Measurements from ENCODE around the gene SPATA2. TPM values are rescaled to one million over a fixed set of nuclear protein-coding genes. Genes with fewer than 3 reads are reported as not detected.

The SPATA2 gene
- total RNA-seq, 1 experiment from 2014 or later = 6.6 TPM

DNA sequence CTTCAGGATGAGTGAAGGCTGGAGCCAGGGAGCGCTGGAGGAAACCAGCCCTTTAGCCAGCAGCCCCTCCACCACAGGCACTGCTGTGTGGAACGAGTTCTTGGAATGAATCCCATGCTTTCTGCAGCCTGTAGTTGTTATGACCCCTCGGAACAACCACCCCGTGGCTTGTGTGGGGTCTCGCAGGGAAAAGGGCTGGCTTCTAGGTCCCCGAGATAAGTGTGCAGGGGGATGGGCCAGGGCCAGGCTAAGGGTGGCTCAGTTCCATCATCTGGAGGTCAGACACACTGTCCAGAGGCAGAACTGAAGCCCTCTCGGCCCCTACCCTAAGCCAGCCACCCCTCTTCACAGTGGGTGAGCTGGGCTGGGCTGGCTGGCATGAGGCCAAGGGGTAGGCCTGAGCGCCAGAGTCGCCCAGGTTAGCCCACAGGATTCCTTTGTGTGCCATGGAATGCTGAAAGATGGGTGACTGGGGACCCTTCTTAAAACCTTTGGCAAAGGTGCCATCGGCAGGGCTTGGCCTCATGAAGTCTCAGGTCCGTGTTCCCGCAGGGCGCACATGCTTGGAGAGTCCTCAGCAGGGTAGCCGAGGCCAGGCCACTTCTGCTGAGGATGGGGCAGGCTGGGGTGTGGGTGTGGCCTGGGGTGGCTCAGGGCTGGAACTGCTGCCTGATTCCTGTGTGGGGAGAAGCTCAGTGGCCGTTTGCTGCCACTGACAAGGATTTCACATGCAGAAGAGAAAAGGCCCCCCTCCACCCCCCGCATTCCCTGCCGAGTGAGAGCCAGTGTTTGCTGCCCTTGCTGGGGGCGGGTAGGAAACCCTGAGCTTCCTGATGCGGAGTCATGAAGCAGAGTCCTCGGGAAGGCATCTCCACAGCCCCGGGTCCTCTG, 24.6 kb downstream of the SPATA2 start:
- Histone ChIP-seq H3K4me3 (replicated peaks in 1 of 2; ENCODE audit: low read depth in 1 of 2, low read length in 2 of 2) (no peak overlapping the region), H3K4me2 (ENCODE audit: low read length) (no peak overlapping the region), H3K27me3 (ENCODE audit: insufficient read depth, low read length) (no peaks in the 10 kb centered on the region), H3K4me1 (ENCODE audit: control insufficient read depth in 1 of 2, insufficient read depth in 2 of 2, low read length in 2 of 2) (peaks cover 0 to 5% of the 10 kb centered on the region in 2 experiments; a peak in 1 of 4 replicates), H3K9me3 (ENCODE audit: control insufficient read depth in 1 of 2, insufficient read depth in 1 of 2, low read depth in 1 of 2, low read length in 2 of 2) (no peaks in the 10 kb centered on the region), H3K9ac (ENCODE audit: low read length) (no peak overlapping the region), H3K9me2 (ENCODE audit: insufficient read depth) (no peaks in the 10 kb centered on the region), H2AFZ (ENCODE audit: low read depth, low read length, poor library complexity, severe bottlenecking) (no peak overlapping the region), H3K27ac (ENCODE audit: low read depth, low read length) (no peak overlapping the region), H3K79me2 (ENCODE audit: insufficient read depth, low read length) (no peaks in the 10 kb centered on the region), H3K36me3 (ENCODE audit: control insufficient read depth in 1 of 2, insufficient read depth in 2 of 2, low read length in 2 of 2) (no peaks in the 10 kb centered on the region), H4K20me1 (ENCODE audit: insufficient read depth) (no peaks in the 10 kb centered on the region)
- DNase-seq (ENCODE audit: low read depth, low spot score) (no peak), ATAC-seq (no peak)
- ChIA-PET POLR2A (no interaction called here), RAD21 (ENCODE audit: low non-redundant PET in 1 of 2, low total read pairs in 2 of 2, uncharacterized antibody in 2 of 2, unreplicated experiment in 2 of 2) (interaction anchor here in 1 of 2 experiments (0.7 kb wide), 1 partner anchor 20 kb away, joined by 3 read pairs; no protein-coding TSS in a partner anchor), CTCF (interaction anchor here (1.3 to 5.5 kb wide), 2 partner anchors 280 to 281 kb away, joined by 3 to 43 read pairs; no protein-coding TSS in a partner anchor)
- TF ChIP-seq YY1 (IDR thresholded peaks at IDR 0.05; ENCODE audit: extremely low read depth, insufficient replicate concordance, low read depth, low read length) (no peak), ELF1 (IDR thresholded peaks at IDR 0.05; ENCODE audit: borderline replicate concordance, low read depth) (no peak), ZFX (IDR thresholded peaks at IDR 0.05) (no peak), TCF7L2 (IDR thresholded peaks at IDR 0.05; ENCODE audit: borderline replicate concordance, extremely low read depth, insufficient read depth, insufficient read length) (no peak), RAD21 (IDR thresholded peaks at IDR 0.05; ENCODE audit: low read depth) (no peak), EGR1 (IDR thresholded peaks at IDR 0.05; ENCODE audit: low read depth) (no peak), POLR2A (IDR thresholded peaks at IDR 0.05; ENCODE audit: borderline replicate concordance, extremely low read depth, insufficient read depth, insufficient read length) (no peak), EZH2phosphoT487 (IDR thresholded peaks at IDR 0.05; ENCODE audit: borderline replicate concordance) (no peak), CBX3 (IDR thresholded peaks at IDR 0.05; ENCODE audit: low read depth) (no peak), SIN3A (IDR thresholded peaks at IDR 0.05; ENCODE audit: low read depth) (no peak), ZNF274 (IDR thresholded peaks at IDR 0.05; ENCODE audit: low read depth, low read length) (no peak), FOSL1 (IDR thresholded peaks at IDR 0.05; ENCODE audit: low read depth) (no peak), POLR2AphosphoS5 (IDR thresholded peaks at IDR 0.05; ENCODE audit: low read depth, low read length) (no peak)
- TF ChIP-seq, protein P1, sequence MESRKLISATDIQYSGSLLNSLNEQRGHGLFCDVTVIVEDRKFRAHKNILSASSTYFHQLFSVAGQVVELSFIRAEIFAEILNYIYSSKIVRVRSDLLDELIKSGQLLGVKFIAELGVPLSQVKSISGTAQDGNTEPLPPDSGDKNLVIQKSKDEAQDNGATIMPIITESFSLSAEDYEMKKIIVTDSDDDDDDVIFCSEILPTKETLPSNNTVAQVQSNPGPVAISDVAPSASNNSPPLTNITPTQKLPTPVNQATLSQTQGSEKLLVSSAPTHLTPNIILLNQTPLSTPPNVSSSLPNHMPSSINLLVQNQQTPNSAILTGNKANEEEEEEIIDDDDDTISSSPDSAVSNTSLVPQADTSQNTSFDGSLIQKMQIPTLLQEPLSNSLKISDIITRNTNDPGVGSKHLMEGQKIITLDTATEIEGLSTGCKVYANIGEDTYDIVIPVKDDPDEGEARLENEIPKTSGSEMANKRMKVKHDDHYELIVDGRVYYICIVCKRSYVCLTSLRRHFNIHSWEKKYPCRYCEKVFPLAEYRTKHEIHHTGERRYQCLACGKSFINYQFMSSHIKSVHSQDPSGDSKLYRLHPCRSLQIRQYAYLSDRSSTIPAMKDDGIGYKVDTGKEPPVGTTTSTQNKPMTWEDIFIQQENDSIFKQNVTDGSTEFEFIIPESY (IDR thresholded peaks at IDR 0.05; ENCODE audit: extremely low read depth, insufficient replicate concordance, low read length) = no peak
- TF ChIP-seq, protein P2, sequence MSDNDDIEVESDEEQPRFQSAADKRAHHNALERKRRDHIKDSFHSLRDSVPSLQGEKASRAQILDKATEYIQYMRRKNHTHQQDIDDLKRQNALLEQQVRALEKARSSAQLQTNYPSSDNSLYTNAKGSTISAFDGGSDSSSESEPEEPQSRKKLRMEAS (IDR thresholded peaks at IDR 0.05) = no peak
- TF ChIP-seq, protein P3, sequence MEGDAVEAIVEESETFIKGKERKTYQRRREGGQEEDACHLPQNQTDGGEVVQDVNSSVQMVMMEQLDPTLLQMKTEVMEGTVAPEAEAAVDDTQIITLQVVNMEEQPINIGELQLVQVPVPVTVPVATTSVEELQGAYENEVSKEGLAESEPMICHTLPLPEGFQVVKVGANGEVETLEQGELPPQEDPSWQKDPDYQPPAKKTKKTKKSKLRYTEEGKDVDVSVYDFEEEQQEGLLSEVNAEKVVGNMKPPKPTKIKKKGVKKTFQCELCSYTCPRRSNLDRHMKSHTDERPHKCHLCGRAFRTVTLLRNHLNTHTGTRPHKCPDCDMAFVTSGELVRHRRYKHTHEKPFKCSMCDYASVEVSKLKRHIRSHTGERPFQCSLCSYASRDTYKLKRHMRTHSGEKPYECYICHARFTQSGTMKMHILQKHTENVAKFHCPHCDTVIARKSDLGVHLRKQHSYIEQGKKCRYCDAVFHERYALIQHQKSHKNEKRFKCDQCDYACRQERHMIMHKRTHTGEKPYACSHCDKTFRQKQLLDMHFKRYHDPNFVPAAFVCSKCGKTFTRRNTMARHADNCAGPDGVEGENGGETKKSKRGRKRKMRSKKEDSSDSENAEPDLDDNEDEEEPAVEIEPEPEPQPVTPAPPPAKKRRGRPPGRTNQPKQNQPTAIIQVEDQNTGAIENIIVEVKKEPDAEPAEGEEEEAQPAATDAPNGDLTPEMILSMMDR (IDR thresholded peaks at IDR 0.05 in 2 of 3, conservative IDR thresholded peaks at IDR 0.05 in 1 of 3; ENCODE audit: borderline replicate concordance in 1 of 3, insufficient read depth in 1 of 3, low read depth in 2 of 3, low read length in 2 of 3) = no peak
- TF ChIP-seq, protein P4, sequence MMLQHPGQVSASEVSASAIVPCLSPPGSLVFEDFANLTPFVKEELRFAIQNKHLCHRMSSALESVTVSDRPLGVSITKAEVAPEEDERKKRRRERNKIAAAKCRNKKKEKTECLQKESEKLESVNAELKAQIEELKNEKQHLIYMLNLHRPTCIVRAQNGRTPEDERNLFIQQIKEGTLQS (IDR thresholded peaks at IDR 0.05) = no peak
- TF ChIP-seq, protein P5, sequence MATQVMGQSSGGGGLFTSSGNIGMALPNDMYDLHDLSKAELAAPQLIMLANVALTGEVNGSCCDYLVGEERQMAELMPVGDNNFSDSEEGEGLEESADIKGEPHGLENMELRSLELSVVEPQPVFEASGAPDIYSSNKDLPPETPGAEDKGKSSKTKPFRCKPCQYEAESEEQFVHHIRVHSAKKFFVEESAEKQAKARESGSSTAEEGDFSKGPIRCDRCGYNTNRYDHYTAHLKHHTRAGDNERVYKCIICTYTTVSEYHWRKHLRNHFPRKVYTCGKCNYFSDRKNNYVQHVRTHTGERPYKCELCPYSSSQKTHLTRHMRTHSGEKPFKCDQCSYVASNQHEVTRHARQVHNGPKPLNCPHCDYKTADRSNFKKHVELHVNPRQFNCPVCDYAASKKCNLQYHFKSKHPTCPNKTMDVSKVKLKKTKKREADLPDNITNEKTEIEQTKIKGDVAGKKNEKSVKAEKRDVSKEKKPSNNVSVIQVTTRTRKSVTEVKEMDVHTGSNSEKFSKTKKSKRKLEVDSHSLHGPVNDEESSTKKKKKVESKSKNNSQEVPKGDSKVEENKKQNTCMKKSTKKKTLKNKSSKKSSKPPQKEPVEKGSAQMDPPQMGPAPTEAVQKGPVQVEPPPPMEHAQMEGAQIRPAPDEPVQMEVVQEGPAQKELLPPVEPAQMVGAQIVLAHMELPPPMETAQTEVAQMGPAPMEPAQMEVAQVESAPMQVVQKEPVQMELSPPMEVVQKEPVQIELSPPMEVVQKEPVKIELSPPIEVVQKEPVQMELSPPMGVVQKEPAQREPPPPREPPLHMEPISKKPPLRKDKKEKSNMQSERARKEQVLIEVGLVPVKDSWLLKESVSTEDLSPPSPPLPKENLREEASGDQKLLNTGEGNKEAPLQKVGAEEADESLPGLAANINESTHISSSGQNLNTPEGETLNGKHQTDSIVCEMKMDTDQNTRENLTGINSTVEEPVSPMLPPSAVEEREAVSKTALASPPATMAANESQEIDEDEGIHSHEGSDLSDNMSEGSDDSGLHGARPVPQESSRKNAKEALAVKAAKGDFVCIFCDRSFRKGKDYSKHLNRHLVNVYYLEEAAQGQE (IDR thresholded peaks at IDR 0.05; ENCODE audit: low read depth) = no peak
- intact Hi-C loops (cut with micrococcal nuclease) = no loop called here
- BruUV-seq (replicated peaks) = no TSS peak
